HL-60/S4 (cell line): ENCODE results near the gene SLC25A41.

Source experiments
- in situ Hi-C: fragments of 300-500 bp; cut with MboI; formaldehyde crosslinking; loops from 2 replicates; pipeline ENCODE4 v1.14.3; 2022; ENCODE audit warnings: low sequenced_read_pairs

The SLC25A41 gene

DNA sequence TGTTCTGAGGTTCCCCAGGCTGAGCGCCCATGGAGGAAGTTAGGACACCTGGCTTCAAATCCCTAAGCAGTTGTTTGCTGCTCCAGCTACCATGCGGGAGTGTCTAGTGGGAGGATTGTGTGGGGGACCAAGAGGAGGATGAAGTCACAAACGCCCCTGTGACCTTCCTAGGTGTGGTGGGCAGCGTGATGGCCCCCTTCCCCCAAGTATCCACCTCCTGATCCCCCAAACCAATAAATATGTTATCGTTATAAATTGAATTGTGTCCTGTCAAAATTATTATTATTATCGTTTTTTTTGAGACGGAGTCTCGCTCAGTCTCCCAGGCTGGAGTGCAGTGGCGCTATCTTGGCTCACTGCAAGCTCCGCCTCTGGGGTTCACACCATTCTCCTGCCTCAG is at the start of gene SLC25A41:
TSS of gene SLC25A41 (minus strand) at position 101 of the 400 bp plus-strand sequence. CDS start at position 31, 70 bp downstream.
- in situ Hi-C loops = no loop called here

GRCh38 chr19:6483235-6483634 is 49.7 kb upstream of the SLC25A41 start:
- in situ Hi-C loops = no loop called here

DNA sequence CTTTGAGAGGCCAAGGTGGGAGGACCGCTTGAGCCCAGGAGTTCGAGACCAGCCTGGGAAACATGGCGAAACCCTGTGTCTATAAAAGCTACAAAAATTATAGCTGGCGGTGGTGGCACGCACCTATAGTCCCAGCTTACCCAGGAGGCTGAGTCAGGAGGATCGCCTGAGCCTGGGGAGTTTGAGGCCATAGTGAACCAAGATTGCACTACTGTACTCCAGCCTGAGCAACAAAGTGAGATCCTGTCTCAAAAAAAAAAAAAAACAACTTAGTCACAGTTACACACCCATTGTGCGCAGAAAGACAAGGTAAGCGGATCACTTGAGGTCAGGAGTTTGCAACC is 48.8 kb upstream of the SLC25A41 start:
- in situ Hi-C loops = no loop called here

GRCh38 chr19:6481541-6482342 is 48.2 kb upstream of the SLC25A41 start, which contains the start of gene DENND1C:
Gene DENND1C (minus strand): TSS chr19:6481787. CDS start chr19:6481695, 92 bp downstream.
- in situ Hi-C loops = no loop called here

- in situ Hi-C loops = no loop called here
Measured at GRCh38 chr19:6480848-6481415, 47.4 kb upstream of the SLC25A41 start.

DNA sequence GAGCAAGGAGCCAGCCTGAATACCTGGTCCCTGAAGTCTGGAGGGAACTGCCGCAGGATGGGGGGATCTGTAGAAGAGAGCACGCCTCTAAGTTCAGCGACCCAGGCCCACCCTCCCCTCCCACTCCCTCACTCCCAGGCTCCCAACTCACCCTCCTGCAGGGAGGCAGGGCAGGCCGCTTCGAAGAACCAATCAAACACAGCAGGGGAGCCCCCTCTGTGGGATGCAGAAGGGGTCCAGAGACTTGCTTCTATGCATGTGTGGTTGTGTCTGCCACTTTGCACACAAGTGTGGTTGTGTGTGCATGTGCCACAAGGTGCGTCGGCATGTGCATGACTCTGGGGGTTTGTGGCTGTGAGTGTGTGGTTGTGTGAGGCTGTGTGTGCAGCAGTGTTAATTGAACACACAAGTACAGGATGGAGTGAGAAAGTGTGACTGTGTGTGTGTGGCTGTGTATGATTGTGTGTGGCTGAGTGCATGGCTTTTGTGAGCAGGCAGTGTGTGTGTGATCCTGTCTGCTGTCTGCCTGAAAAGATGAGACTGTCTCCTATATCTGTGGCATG is 46.4 kb upstream of the SLC25A41 start:
- in situ Hi-C loops = no loop called here

DNA sequence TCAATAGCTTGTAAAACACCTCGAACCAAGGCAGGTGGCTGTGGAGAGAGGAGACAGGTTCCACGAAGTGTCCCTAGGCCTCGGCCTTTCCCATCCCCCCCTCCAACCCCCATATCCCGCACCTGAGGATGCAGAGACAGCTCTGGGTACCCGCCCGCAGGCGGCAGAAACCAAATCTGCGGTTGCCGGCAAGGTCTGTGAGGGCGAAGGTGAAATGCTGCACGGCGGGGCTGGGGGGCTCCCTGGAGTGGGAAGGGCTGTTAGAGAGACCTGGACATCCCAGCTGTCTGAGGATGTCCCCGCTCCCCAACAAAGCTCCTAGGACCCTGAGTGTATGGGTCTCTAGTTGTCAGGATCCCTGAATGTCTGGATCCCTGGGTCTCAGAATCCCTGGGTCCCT is 45.3 kb upstream of the SLC25A41 start:
- in situ Hi-C loops = no loop called here

DNA sequence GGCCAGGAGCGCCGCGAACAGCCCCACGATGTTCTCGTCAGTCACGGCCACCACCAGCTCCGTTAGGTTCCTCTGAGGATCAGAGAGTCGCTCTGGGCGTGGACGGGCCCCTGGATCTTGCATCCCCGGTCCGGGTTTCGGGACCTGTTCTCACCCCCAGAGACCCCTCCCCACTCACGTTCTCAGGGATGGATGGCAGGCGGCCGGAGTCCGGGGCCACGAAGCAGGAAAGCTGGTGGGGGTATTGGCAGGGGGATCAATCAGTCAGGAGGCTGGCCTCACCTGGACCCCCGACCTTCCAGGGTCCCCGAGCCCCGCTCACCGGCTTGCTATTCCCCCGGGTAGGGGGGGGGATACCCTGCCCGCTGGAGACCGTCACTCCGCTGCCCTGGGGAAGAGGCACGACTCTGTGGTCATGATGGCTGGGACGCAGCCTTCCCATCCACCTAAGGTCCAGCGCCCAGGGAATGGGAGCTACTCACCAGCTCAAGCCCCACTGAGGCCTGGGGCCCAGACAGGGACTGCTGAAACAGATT is 43.4 kb upstream of the SLC25A41 start:
- in situ Hi-C loops = no loop called here

DNA sequence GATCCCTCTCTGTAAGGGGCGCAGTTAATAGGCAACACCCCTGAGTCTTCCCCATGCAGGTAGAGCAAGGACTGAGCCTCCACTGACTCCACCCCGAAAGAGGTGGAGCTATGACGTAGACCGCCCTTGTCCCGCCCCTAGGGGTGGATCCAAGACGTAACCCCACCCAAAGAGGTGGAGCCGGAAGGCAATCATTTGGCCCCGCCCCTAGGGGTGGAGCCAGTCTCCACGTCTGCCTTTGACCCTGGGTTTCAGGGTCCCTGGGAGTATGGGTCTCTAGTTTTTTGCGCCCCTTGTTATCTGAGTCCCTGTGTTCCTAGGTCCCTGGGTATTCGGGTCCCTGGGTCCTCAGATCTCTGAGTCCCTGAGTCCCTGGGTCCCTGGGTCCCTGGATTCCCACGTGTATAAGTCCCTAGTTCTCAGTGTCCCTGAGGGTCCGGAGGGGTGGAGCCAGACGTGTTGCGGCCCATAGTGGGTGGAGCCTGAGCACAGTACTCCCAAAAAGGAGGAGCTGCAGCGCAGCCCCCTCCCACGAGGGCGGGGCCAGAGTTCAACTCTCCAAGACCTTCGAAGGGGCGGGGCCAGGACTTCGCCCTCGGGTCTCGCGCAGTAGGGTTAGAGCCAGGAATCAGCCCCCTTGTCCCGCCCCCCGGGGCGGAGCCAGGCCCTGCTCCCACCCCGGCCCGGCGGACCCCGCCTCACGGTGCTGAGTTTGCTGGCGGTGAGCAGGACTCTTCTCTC is 42.8 kb upstream of the SLC25A41 start:
- in situ Hi-C loops = no loop called here

DNA sequence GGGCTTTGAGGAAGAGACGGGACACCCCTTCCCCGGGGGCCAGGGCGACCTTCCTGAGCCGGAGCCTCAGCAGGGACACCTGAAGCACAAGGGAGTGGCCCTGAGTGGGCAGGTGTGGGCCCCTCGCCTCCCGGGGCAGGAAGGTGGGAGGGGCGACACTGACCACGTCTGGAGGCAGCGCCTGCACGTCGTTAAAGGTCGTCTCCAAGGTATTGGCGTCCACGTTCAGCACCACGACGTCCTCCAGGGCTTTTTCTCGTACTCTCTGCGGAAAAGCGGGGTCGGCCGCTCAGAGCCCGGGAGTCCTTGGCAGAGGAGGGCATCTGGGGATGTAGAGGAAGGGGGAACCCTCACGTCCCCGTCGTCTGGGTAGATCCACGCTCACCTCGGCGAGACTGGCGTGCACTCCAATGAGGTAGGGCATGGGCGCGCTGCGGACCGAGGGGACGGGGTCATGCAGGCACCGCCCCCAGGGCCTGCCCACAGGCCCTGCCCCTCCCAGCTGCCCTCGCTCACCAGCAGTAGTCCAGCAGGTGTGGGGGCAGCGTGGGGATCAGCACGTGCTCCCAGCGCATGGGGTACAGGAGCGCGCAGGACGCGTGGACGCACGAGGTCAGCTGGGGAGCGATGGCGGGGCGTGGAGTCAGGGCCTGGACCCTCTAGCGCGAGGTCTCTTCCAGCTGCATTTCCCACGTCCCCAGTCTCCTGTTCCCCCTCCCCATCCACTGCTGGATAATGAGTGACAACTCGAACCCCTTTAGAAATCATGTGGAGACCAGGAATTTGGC is 42.0 kb upstream of the SLC25A41 start:
- in situ Hi-C loops = no loop called here

DNA sequence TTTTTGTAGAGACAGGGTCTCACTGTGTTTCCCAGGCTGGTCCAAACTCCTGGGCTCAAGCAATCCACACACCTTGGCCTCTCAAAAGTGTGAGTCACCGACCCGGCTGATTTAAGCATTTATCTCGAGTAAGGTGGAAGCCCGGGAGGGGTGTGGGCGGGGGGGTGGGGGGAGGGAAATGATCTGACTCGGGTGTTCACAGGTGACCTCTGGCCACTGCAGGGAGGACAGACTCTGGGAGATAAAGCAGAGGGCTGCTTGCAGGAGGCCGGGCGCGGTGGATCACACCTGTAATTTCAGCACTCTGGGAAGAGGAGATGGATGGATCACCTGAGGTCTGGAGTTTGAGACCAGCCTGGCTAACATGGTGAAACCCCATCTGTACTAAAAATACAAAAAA is 40.1 kb upstream of the SLC25A41 start:
- in situ Hi-C loops = no loop called here

GRCh38 chr19:6472713-6473112 is 39.1 kb upstream of the SLC25A41 start:
- in situ Hi-C loops = no loop called here

DNA sequence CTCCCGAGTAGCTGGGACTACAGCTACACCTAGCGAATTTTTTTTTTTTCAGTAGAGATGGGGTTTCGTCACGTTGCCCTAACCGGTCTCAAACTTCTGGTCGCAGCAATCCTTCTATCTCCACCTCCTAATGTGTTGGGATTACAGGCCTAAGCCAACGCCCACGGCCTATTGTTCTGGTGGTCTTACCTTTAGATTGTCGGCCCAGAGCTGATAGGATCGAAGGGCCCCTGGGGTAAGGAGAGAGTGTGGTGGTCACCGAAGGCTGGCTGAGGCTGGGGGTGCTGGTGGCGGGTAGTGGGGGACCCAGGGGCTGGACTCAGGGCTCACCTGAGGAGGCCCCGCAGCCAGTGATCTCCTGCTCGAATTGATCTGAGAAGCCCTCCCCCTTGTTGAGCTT is 37.5 kb upstream of the SLC25A41 start:
- in situ Hi-C loops = no loop called here

DNA sequence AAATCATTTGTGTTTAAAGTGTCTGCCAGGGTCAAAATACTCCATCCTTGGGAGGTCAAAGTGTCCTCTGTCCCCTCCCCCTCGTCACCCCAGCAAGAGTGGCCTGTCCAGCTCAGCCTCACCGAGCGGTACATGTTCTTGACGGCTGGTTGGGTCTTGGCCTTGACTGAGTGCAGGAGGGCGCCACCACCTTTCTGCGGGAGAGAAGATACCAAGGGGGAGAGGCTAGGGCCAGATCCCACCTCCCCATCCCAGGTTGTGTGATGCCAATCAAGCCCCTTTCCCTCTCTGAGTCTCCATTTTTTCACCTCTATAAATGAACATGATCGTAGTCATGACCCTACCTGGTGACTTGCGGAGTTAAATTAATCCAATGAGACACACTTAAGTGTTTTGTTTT is 36.6 kb upstream of the SLC25A41 start:
- in situ Hi-C loops = no loop called here

DNA sequence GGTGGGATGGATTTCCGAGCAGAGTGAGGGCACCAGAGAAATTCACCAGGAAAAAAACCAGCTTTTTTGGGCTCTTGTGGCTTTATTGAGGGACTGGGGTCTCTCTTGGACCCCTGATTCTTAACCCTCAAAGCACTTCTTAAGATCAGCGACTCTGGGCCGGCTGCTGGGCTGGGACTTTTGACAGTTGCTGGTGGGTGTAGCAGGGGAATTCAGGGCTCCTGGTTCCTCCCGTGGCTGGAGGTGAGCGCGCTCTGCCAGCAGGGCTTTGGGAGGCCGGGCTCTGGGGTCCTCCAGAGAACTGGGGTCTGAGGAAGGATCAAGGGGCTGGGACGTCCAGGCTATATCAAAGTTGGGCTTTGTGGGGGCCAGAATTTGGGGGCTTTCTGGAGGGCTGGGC is 33.8 kb upstream of the SLC25A41 start:
- in situ Hi-C loops = no loop called here

DNA sequence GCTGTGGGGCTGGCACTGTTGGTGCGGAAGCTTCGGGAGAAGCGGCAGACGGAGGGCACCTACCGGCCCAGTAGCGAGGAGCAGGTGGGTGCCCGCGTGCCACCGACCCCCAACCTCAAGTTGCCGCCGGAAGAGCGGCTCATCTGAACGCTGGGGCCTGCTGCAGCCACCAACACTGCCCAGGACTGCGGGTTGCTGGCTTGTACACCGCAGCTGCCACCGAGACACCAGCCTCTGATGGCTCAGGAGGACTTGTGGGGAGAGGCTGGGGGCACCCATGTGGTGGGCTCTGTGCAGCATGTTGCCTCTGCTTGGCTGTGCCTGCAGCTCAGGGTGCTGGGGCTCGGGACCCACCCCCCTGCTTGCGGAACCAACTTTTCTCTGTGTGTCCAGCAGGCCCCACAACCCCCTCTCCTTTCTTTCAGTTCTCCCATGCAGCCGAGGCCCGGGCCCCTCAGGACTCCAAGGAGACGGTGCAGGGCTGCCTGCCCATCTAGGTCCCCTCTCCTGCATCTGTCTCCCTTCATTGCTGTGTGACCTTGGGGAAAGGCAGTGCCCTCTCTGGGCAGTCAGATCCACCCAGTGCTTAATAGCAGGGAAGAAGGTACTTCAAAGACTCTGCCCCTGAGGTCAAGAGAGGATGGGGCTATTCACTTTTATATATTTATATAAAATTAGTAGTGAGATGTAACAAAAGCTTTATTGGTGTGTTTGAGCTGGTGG is 33.1 kb upstream of the SLC25A41 start:
- in situ Hi-C loops = no loop called here

DNA sequence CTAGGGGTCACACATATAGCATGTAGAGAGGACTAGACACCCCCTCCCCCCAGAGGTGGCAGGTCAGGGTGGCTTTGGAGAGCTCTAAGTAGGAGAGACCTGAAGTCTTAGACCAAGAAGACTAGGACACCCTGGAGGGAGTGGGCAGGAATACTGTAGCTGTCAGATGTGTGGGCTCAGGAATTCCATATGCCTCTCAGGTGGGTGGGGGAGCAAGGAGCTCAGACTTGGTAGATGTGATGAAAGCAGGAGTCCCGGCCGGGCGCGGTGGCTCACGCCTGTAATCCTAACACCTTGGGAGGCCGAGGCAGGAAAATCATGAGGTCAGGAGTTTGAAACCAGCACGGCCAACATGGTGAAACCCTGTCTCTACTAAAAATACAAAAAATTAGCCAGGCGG is 32.1 kb upstream of the SLC25A41 start:
- in situ Hi-C loops = no loop called here

GRCh38 chr19:6465006-6465405 is 31.4 kb upstream of the SLC25A41 start:
- in situ Hi-C loops = no loop called here

DNA sequence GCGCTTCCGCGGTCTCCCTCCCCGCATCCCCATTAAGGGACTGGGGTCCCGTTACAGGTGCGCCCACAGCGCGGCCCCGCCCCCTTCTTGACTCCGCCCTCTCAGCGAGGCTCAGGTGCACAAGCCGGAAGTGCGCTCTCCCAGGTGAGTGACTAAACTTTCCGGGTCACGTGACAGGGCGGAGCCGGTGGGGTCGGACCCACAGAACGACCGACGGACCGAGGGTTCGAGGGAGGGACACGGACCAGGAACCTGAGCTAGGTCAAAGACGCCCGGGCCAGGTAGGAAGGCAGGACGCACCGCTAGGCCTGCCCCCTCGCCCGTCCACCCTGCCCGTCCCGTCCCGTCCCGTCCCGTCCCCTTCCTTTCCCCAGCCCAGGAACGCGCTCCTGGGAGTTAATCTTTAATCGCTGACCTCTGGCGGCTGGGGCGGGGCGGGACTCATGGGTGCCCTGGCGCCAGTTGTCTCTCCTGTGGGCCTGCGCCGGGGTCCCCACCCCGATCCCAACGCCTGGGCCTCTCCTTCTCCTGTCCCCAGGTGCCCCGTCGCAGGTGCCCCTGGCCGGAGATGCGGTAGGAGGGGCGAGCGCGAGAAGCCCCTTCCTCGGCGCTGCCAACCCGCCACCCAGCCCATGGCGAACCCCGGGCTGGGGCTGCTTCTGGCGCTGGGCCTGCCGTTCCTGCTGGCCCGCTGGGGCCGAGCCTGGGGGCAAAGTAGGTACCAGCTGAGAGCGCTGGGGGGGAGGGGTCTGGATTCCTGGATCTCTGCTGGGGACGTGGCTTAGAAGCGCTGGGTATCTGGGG is 30.7 kb upstream of the SLC25A41 start, which contains the start of gene CRB3:
TSS of gene CRB3 (plus strand) at position 202 of the 804 bp plus-strand sequence. CDS start at position 633, 431 bp downstream.
- in situ Hi-C loops = no loop called here
